Activated CD8-positive, alpha-beta memory T cell treated with anti-CD3 and anti-CD28 coated beads, Interleukin-2, amount 50 U/mL, for 48 hours (primary cell): Measurements from ENCODE around the gene EPAS1.
A peak's percentile ranks its signal among the peaks of the same experiment; 100 is the strongest.

Experiments used
- DNase-seq: peaks from one replicate; pipeline ENCODE4 v3.0.0-alpha.2; 2020

The EPAS1 gene

DNA sequence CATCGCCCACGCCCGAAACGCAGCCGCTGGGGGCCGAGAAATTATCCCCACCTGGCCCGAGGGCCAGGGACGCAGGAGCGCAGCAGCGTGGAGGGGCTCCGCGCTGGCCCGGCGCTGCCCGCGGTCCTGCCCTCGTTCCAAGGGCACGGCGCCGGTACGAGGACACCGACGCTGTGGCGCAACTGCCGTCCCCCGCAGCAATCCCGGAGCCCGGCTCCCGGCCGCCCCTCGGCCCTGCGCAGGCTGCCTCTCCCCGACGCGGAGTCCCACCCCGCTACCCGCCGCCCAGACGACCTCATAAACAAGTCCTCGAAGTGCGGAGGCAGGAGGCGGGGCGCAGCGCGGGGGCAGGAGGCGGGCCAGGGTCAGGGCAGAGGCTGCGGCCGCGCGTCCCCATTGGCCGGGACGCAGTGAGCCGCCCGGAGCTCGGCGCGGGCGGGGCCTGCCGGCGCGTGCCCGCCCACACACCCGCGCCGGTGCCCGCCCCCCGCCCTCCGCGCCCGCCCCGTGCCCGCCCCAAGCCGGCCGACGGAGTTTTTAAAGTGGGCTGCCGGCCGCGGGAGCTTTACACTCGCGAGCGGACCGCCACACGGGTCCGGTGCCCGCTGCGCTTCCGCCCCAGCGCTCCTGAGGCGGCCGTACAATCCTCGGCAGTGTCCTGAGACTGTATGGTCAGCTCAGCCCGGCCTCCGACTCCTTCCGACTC lies at the start of gene EPAS1:
Gene EPAS1, plus strand, starts transcription at position 568 of the 706 bp plus-strand sequence. CDS start 505 bp downstream, outside the sequence.
- DNase-seq = peak; percentile 84

DNA sequence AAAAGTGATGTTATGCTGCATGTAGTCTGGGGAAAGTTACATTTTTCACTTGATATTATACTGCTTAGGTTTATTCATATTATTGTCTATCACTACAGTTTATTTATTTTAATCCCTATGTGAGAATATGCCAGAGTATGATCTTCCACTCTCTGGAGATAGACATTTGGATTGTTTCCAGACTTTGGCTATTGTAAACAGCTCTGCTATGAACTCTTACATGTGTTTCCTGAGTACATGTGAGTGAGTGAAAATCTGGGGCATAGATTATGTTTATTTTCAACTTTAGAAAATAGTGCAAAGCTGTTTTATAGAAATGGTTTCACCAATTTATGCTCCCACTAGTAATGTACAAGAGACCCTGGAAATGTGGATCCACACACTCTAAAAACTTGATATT lies 49.0 kb upstream of the EPAS1 start:
- no peak for DNase-seq

GRCh38 chr2:46249654-46250053 lies 47.6 kb upstream of the EPAS1 start:
- no peak for DNase-seq

GRCh38 chr2:46252891-46253659 lies 44.1 kb upstream of the EPAS1 start:
- no peak for DNase-seq

DNA sequence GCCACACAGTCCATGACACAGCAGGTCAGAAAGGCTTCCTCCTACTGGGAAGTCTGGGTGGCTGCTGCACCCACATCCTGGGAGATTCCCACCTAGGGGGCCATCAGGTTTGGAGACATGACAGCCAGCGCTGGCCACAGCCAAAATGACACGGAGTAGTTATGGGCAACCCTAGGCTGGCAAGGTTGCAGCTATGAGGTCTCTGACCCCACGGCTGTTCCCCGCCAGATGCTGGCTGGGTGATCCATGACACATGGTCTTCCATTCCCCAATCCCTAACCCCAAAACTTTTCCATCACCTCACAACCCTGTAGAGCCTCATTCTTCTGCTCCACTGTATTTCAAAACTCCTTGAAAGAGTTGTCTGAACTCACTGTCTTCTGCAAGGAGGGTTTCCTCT lies 42.7 kb upstream of the EPAS1 start:
- no peak for DNase-seq

GRCh38 chr2:46256563-46257142 lies 40.6 kb upstream of the EPAS1 start:
- no peak for DNase-seq

- DNase-seq = no peak
Measured at GRCh38 chr2:46257476-46257875, 39.7 kb upstream of the EPAS1 start.

- no peak for DNase-seq
Measured at GRCh38 chr2:46257980-46258379, 39.2 kb upstream of the EPAS1 start.

- no peak for DNase-seq
Measured at GRCh38 chr2:46258937-46259776, 38.0 kb upstream of the EPAS1 start.

DNA sequence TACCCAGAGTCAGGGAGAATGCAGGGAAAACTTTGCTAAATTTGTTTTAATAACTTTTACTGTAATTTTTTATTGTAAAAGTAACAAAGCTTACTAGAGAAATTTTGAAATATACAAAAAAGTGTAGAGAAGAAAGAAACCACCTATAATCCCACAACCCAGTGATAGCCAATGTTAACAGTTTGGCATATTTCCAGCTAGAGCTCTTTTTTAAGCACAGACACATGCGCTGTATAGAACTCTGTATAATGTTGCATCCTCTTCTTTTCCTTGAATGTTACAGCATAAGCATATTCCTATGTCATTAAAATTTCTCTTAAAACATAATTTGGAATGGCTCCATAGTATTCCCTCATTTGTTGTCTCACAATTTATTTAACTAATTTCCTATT lies 37.4 kb upstream of the EPAS1 start:
- no peak for DNase-seq

DNA sequence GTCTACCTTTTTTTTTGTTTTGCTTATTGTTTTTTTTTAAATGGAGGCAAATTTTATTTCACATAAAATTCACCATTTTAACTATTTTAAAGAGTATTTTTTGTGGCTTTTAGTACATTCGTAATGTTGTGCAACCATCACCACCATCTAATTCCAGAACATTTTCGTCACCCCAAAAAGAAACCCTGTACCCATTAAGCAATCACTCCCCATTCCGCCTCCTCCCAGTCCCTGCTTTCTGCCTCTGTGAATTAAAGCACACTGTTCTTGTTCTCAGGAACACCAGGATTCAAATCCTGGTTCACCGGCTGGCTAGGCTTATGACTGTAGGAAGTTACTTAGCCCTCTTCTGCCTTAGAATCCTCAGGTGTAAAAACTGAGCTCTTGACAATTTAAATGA lies 36.9 kb upstream of the EPAS1 start:
- no peak for DNase-seq

DNA sequence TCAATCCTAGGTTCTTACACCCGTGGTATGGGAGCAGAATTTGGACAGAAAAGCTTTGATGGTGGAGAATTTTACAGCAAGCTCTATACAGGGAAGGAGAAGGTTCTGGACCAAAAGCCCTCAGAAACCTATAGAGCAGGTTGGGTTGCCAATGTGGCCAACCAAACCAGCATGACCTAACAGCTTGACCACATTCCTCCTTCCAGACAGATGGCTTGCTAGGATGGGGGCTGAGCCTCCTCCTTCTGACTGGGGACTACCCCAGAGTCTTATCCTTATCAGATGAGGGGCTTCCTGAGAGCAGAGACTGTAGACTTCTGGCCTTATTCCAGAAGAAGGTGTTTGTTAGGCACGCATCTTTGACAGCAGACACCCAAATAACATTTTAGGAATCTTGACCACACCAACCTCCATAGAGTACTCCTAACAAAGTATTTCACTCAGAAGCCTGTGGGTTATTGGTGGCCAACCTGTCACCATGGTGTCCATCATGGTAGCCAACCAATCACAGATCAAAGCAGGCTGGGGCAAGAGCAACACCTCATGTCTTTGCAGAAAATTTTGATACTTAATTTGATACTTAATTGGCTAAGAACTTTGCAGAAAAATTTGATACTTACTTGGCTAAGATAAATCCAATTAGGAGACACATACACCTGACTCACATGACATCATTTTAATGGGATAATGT lies 34.8 kb upstream of the EPAS1 start:
- DNase-seq = no peak

- DNase-seq = no peak
Measured at GRCh38 chr2:46263347-46263746, 33.9 kb upstream of the EPAS1 start.

DNA sequence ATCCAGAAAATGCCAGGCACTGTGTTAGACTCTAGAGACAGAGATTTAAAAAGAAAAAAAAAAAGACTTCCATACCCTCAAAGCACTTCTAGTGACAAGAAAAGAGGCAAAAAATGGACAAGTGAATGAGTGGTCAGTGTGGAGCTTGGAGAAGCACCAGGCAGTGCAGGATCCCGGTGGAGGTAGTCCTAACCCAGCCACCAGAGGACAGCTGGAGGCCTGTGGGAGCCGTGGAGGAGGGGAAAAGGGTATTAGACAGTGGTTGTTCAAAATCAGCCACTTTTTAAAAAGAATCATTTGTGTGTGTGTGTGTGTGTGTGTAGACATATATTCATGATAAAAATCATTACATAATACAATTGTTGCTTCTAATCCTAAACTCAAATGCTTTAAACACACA lies 32.8 kb upstream of the EPAS1 start:
- DNase-seq = no peak

DNA sequence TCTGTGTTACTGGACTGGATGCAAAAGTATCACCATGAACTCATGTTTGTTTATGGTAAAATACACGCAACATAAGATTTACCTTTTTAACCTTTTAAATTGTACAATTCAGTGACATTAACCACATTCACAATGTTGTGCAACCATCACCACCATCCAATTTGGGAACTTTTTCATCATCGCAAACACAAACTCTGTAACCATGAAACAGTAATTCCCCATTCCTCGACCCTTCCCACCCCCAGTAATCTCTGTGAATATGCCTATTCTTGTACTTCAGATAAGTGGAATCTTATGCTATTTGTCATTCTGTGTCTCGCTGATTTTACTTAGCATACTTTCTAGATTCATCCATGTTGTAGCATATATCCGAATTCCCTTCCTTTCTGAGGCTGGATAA lies 31.1 kb upstream of the EPAS1 start:
- no peak for DNase-seq

- no peak for DNase-seq
Measured at GRCh38 chr2:46267616-46268015, 29.6 kb upstream of the EPAS1 start.

DNA sequence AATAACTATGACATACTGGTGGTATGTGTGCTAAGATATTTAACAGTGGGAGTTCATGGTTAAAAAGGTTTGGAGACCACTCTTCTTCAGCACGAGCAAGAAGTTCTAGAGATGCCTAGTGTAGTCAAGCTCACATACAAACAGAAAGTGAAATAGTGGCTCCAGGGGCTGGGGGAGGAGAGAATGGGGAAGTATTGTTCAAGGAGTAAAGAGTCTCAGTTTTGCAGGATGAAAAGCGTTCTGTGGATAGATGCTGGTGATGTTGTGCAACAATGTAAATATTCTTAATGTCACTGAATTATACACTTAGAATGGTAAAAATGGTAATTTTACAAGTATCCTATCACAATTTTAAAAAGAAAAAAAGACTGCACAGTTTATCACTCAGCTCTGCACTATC lies 29.0 kb upstream of the EPAS1 start:
- DNase-seq = no peak

DNA sequence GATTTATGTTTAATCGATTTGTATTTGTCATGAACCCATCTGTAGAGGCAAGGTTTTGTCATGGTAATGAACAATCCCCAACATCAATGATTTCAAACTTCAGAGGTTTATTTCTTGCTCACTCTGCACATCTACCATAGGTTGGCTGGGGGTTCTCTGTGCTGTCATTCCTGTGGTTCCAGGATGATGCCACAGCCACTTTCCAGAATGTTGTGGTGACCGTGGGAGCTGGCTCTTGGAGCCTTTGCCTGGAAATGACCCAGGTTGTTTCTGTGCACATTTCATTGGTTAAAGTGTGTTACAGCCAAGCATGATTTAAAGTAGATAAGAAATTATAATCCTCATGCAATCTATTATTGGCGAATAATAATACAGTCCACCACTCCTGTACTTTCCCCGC lies 28.2 kb upstream of the EPAS1 start:
- no peak for DNase-seq

DNA sequence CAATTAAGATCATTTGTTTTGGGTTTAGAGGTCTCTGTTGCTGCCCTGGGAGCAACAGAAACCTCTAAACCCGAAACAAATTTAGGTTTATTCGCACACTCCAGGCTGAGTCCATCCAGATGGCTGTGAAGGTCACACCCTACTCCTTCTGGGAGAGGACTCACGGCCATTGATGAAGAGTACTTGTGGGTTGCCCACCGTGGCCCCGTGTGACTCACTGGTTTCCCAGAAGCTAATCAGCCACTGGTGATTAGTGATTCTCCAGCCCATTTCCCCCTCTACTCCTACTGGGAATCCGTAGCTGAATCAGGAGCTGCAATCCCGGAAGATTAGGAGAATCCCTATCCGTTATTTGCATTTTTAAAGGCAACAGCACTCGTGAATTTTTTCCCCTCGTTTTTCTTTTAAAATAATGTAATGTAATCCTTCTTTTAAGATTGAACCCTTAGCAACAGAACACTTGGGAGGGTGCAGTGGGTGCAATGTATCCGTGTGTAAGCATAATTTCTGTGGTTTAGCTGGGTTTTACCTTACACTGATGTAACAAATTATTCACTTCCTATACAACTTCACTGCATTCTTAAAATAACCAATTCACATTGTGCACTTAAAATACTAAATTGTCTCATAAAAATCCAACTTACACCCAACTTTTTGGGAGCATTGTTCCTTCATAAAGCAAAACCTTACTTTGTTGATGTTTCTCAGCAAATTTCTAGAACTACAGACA lies 27.5 kb upstream of the EPAS1 start:
- no peak for DNase-seq

- DNase-seq = no peak
Measured at GRCh38 chr2:46270384-46270783, 26.8 kb upstream of the EPAS1 start.

DNA sequence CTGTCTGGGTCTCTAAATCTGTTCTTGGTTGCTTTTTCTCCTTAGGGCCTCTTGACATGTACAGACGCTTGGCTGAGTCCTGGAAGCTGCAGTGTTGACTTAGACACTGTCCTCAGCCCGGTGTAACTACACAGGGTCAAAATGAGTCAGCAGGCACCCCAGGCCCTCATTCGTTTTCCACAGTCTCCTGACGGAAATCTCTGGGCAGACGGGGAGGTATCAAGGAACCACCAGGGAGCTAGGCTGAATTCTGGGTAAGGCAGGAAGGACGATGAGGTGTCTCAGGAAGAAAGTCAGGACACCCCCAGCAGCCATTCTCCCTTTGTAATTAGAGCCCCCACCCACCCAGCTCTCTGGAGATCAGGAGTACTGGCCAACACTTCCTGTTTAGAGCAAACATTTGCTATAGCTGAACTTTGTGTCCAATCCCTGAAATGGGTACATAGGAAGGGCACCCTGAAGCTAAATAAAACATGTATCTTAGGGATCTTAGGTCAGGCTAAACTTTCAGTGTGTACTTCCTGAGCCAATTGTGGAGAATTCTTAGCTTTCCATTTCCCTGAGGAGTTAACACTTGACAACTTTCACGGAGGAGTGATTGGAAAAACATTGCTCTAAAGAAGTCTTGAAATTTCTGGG lies 23.9 kb upstream of the EPAS1 start:
- no peak for DNase-seq
